ENCODE results near the gene LPIN3.
"Not testable (repeated sequence)": the region's sequence is repeated elsewhere in the genome, so short reads cannot be mapped to it uniquely, and the experiment has no call there.

The LPIN3 gene

GRCh38 chr20:41340327-41341055 is at the start of gene LPIN3:
TSS of gene LPIN3 (plus strand) at chr20:41340821. CDS start at chr20:41345804, 4,983 bp downstream.
- DNase-seq, result peak; percentile 89

GRCh38 chr20:41293269-41294037 is 47.2 kb upstream of the LPIN3 start:
- DNase-seq, result no peak

GRCh38 chr20:41299899-41300298 is 40.7 kb upstream of the LPIN3 start:
- no peak for DNase-seq

- DNase-seq, result no peak
Measured at GRCh38 chr20:41300383-41300782, 40.2 kb upstream of the LPIN3 start.

GRCh38 chr20:41300886-41301285 is 39.7 kb upstream of the LPIN3 start:
- no peak for DNase-seq

- no peak for DNase-seq
Measured at GRCh38 chr20:41304002-41304401, 36.6 kb upstream of the LPIN3 start.

GRCh38 chr20:41304424-41305079 is 36.1 kb upstream of the LPIN3 start:
- DNase-seq, result no peak

GRCh38 chr20:41306061-41306727 is 34.4 kb upstream of the LPIN3 start:
- DNase-seq, result no peak

GRCh38 chr20:41307021-41307420 is 33.6 kb upstream of the LPIN3 start:
- DNase-seq, result no peak

GRCh38 chr20:41308290-41308711 is 32.3 kb upstream of the LPIN3 start:
- DNase-seq, result no peak

GRCh38 chr20:41308726-41309413 is 31.8 kb upstream of the LPIN3 start:
- no peak for DNase-seq

GRCh38 chr20:41309817-41310216 is 30.8 kb upstream of the LPIN3 start:
- no peak for DNase-seq

GRCh38 chr20:41312009-41312408 is 28.6 kb upstream of the LPIN3 start:
- DNase-seq, result not testable (repeated sequence)

GRCh38 chr20:41314386-41314785 is 26.2 kb upstream of the LPIN3 start:
- DNase-seq, result no peak

GRCh38 chr20:41316051-41316450 is 24.6 kb upstream of the LPIN3 start:
- no peak for DNase-seq

GRCh38 chr20:41316602-41317545 is 23.7 kb upstream of the LPIN3 start:
- DNase-seq, result peak; percentile 85

- peak; percentile 99 for DNase-seq
Measured at GRCh38 chr20:41317546-41318270, 22.9 kb upstream of the LPIN3 start, which contains the start of gene ZHX3. TSS of gene ZHX3 (minus strand) at chr20:41317731. CDS start at chr20:41204916, 112,815 bp downstream.

GRCh38 chr20:41318271-41318649 is 22.4 kb upstream of the LPIN3 start:
- no peak for DNase-seq

- DNase-seq, result no peak
Measured at GRCh38 chr20:41320441-41320840, 20.2 kb upstream of the LPIN3 start.

- DNase-seq, result no peak
Measured at GRCh38 chr20:41320976-41321375, 19.6 kb upstream of the LPIN3 start.
